Thyroid gland (tissue), 4 donors: ENCODE results near the gene PLEKHG3. TPM values are rescaled to one million over a fixed set of nuclear protein-coding genes. Genes with fewer than 3 reads are reported as not detected.

Experiments
- DNase-seq, 2 donors: peaks; one replicate each; pipeline ENCODE4 v3.0.0-alpha.2; 2019
- H3K27ac ChIP-seq, 3 donors: fragments of 200-600 bp; sonication (generic); 1 replicate in 2 of 3; 2 replicates in 1 of 3; pipeline ENCODE4 v1.5.1; 2016 to 2019; ENCODE audit warnings: mild to moderate bottlenecking in 1 of 3, moderate library complexity in 1 of 3
- H3K27me3 ChIP-seq: fragments of 200-600 bp; sonication (generic); one replicate; pipeline ENCODE4 v1.5.1; 2019
- H3K36me3 ChIP-seq, 2 donors: fragments of 200-600 bp; sonication (generic); one replicate each; pipeline ENCODE4 v1.5.1; 2016 to 2019
- H3K4me1 ChIP-seq, 2 donors: fragments of 200-600 bp; sonication (generic); one replicate each; pipeline ENCODE4 v1.5.1; 2017 to 2019
- H3K4me3 ChIP-seq, 3 donors: fragments of 200-600 bp; sonication (generic); replicated peaks in 1 of 3; 1 replicate in 2 of 3; 2 replicates in 1 of 3; pipeline ENCODE4 v1.5.1; 2016; ENCODE audit warnings: mild to moderate bottlenecking in 1 of 3
- H3K9me3 ChIP-seq: fragments of 200-600 bp; sonication (generic); one replicate; pipeline ENCODE4 v1.5.1; 2017
- CTCF ChIP-seq, 6 experiments: fragments of 200-600 bp in 3 of 6; fragments of 450-650 bp in 3 of 6; sonication (generic) in 3 of 6; IDR thresholded peaks; one replicate each; pipeline ENCODE4 v1.5.1; 2016 to 2019; ENCODE audit warnings: antibody characterized with exemption in 6 of 6, mild to moderate bottlenecking in 2 of 6, inconsistent platforms in 1 of 6, moderate library complexity in 1 of 6
- POLR2A ChIP-seq, 2 donors: fragments of 450-650 bp; IDR thresholded peaks; one replicate each; pipeline ENCODE4 v1.6.1; 2017; ENCODE audit warnings: antibody characterized with exemption in 2 of 2, mild to moderate bottlenecking in 2 of 2, moderate library complexity in 1 of 2
- WGBS, 2 donors: methylation state at CpG; one replicate each; pipeline ENCODE4 v1.1.5; 2017; 5-methylcytosine and 5-hydroxymethylcytosine counted together
- intact Hi-C: fragments of 100-400 bp; cut with DNase I; formaldehyde crosslinking; loops from one replicate; pipeline ENCODE4 v1.15.1; 2023
- microRNA-seq: library from miRNA; unstranded; fragments of <30 nt; microRNA quantifications from one replicate; pipeline ENCODE4, GENCODE V29; 2016
- total RNA-seq, 4 donors: library from RNA; depleted of rRNA; stranded (reverse); fragments of >200 nt; gene quantifications; one replicate each; pipeline ENCODE4 v1.2.3, GENCODE V29; 2016

The PLEKHG3 gene
- total RNA-seq, 4 donors from 2014 or later: 41.0 to 83.0 (median 54.6) TPM

- no peak for TF ChIP-seq CTCF (IDR thresholded peaks at IDR 0.05)
- TF ChIP-seq POLR2A (IDR thresholded peaks at IDR 0.05): no peak
- no peaks in the 10 kb centered on the region for H3K9me3 ChIP-seq
- no peaks in the 10 kb centered on the region for H3K36me3 ChIP-seq
- intact Hi-C loops: no loop called here
- H3K4me3 ChIP-seq: no peak overlapping the region
- no peaks in the 10 kb centered on the region for H3K4me1 ChIP-seq
- no peak for DNase-seq
- 90 to 96% methylated on average over 22 to 26 of the region's 26 CpGs for WGBS, 2 donors
- no peaks in the 10 kb centered on the region for H3K27me3 ChIP-seq
- no peak overlapping the region for H3K27ac ChIP-seq
Observed at GRCh38 chr14:64792871-64793560, 88.8 kb downstream of the PLEKHG3 start.

- Histone ChIP-seq H3K27me3 (no peaks in the 10 kb centered on the region), H3K9me3 (no peaks in the 10 kb centered on the region), H3K27ac (no peak overlapping the region), H3K36me3 (no peaks in the 10 kb centered on the region), H3K4me1 (no peaks in the 10 kb centered on the region), H3K4me3 (no peak overlapping the region)
- 95 to 96% methylated on average over 16 of the region's 16 CpGs for WGBS, 2 donors
- no peak for TF ChIP-seq POLR2A (IDR thresholded peaks at IDR 0.05)
- no peak for TF ChIP-seq CTCF (IDR thresholded peaks at IDR 0.05)
- intact Hi-C loops: no loop called here
- DNase-seq: no peak
Observed at GRCh38 chr14:64795211-64795610, 91.0 kb downstream of the PLEKHG3 start.

- no peak for TF ChIP-seq POLR2A (IDR thresholded peaks at IDR 0.05)
- no peak for TF ChIP-seq CTCF (IDR thresholded peaks at IDR 0.05)
- intact Hi-C loops: no loop called here
- H3K27ac ChIP-seq: no peak overlapping the region
- no peak for DNase-seq
- H3K27me3 ChIP-seq: no peaks in the 10 kb centered on the region
- H3K4me3 ChIP-seq: no peak overlapping the region
- 94 to 100% methylated on average over 3 of the region's 3 CpGs for WGBS, 2 donors
- H3K9me3 ChIP-seq: no peaks in the 10 kb centered on the region
- H3K36me3 ChIP-seq: no peaks in the 10 kb centered on the region
- no peaks in the 10 kb centered on the region for H3K4me1 ChIP-seq
Observed at GRCh38 chr14:64795921-64796320, 91.7 kb downstream of the PLEKHG3 start.

- no peak overlapping the region for H3K4me3 ChIP-seq
- WGBS, 2 donors: 91 to 96% methylated on average over 11 of the region's 11 CpGs
- DNase-seq: no peak
- no peaks in the 10 kb centered on the region for H3K4me1 ChIP-seq
- H3K36me3 ChIP-seq: no peaks in the 10 kb centered on the region
- TF ChIP-seq CTCF (IDR thresholded peaks at IDR 0.05) (no peak), POLR2A (IDR thresholded peaks at IDR 0.05) (no peak)
- no peaks in the 10 kb centered on the region for H3K27me3 ChIP-seq
- intact Hi-C loops: no loop called here
- no peaks in the 10 kb centered on the region for H3K9me3 ChIP-seq
- no peak overlapping the region for H3K27ac ChIP-seq
Observed at GRCh38 chr14:64796369-64796768, 92.1 kb downstream of the PLEKHG3 start.

- no peak for DNase-seq
- Histone ChIP-seq H3K9me3 (no peaks in the 10 kb centered on the region), H3K36me3 (no peaks in the 10 kb centered on the region), H3K27me3 (no peaks in the 10 kb centered on the region), H3K4me3 (no peak overlapping the region), H3K27ac (no peak overlapping the region), H3K4me1 (no peaks in the 10 kb centered on the region)
- intact Hi-C loops: no loop called here
- 95 to 100% methylated on average over 3 to 7 of the region's 10 CpGs for WGBS, 2 donors
- TF ChIP-seq POLR2A (IDR thresholded peaks at IDR 0.05) (no peak), CTCF (IDR thresholded peaks at IDR 0.05) (no peak)
Observed at GRCh38 chr14:64799555-64799954, 95.3 kb downstream of the PLEKHG3 start.

Small RNA genes within 50 kb of the gene (microRNA-seq; reads per million reads assigned to microRNA genes)
- not detected for gene MIR7855

Other genes starting within 250 kb of the PLEKHG3 start
- 1 to 10 TPM in 3 of 4 donors, under 1 TPM in 1; 0.92 to 1.3 (median 1.0) TPM for gene AKAP5, start 238.9 kb upstream of the PLEKHG3 start, total RNA-seq
- 10 to 100 TPM; 15.9 to 23.0 (median 17.7) TPM for gene ZBTB25, start 200.6 kb upstream of the PLEKHG3 start, total RNA-seq
- 10 to 100 TPM; 44.5 to 72.0 (median 55.9) TPM for gene ZBTB1, start 199.7 kb upstream of the PLEKHG3 start, total RNA-seq
- gene HSPA2, start 163.7 kb upstream of the PLEKHG3 start, total RNA-seq: 10 to 100 TPM in 1 of 4 donors, 1 to 10 TPM in 3; 6.0 to 11.0 (median 8.4) TPM
- under 1 TPM in 3 of 4 donors, not detected in 1; 0.54 to 0.67 (median 0.63) TPM for gene PPP1R36, start 154.5 kb upstream of the PLEKHG3 start, total RNA-seq
- 1 to 10 TPM in 1 of 4 donors, under 1 TPM in 3; 0.33 to 1.9 (median 0.61) TPM for gene SPTB, start 175.5 kb downstream of the PLEKHG3 start, total RNA-seq
- gene CHURC1, start 210.0 kb downstream of the PLEKHG3 start, total RNA-seq: 10 to 100 TPM; 63.7 to 90.2 (median 71.7) TPM
- gene GPX2, start 238.3 kb downstream of the PLEKHG3 start, total RNA-seq: 1 to 10 TPM in 1 of 4 donors, not detected in 3; 4.0 TPM